ENCODE data around the gene PFKFB4.

PFKFB4 gene

GRCh38 chr3:48492461-48493202 lies 64.0 kb downstream of the PFKFB4 start:
- TF ChIP-seq, protein P1, sequence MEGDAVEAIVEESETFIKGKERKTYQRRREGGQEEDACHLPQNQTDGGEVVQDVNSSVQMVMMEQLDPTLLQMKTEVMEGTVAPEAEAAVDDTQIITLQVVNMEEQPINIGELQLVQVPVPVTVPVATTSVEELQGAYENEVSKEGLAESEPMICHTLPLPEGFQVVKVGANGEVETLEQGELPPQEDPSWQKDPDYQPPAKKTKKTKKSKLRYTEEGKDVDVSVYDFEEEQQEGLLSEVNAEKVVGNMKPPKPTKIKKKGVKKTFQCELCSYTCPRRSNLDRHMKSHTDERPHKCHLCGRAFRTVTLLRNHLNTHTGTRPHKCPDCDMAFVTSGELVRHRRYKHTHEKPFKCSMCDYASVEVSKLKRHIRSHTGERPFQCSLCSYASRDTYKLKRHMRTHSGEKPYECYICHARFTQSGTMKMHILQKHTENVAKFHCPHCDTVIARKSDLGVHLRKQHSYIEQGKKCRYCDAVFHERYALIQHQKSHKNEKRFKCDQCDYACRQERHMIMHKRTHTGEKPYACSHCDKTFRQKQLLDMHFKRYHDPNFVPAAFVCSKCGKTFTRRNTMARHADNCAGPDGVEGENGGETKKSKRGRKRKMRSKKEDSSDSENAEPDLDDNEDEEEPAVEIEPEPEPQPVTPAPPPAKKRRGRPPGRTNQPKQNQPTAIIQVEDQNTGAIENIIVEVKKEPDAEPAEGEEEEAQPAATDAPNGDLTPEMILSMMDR (IDR thresholded peaks at IDR 0.05) = no peak

DNA sequence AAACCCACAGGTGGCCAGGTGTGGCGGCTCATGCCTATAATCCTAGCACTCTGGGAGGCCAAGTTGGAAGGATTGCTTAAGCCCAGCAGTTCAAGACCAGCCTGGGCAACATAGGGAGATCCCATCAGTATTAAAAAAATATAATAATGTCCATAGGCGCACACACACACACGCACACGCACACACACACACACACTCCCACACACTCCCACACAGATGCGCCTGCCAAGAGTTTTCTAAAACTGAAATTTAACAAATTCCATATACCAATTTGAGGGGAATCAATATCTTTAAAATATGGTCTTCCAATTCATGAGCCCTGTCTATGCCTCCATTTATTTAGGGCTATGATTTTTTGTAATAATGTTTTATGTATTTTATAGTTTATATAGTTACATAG lies 69.7 kb downstream of the PFKFB4 start:
- TF ChIP-seq, protein P1 (IDR thresholded peaks at IDR 0.05) = no peak

- TF ChIP-seq, protein P1 (IDR thresholded peaks at IDR 0.05) = no peak
These were observed 77.7 kb downstream of the PFKFB4 start for GRCh38 chr3:48478626-48479555.

DNA sequence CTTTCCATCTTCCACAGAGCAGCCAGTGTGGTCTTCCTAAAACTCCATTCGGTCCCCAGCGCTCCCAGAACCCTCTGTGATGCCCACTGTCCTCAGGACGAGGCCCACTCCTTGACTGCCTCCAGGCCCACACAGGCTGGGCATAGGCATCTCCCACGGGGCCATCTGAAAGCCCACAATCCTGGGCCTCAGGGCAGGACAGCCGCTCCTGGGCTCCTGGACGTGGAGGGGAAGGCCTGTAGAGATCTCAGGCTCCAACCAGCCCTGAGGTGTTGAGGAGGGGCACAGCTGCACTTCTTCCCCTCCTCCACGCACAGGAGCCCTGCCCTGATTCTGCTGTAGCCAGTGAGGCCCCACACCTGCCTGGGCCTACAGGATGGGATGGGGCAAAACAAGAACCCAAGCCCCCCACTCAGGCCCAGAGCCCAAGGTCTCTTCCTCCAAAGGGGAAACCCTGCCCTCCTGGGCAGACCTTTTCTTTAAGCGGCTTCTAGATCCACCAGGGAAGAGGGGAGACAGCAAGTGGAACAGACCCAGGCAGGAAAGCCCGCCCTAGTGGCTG lies 78.6 kb downstream of the PFKFB4 start:
- TF ChIP-seq, protein P1 (IDR thresholded peaks at IDR 0.05) = no peak

DNA sequence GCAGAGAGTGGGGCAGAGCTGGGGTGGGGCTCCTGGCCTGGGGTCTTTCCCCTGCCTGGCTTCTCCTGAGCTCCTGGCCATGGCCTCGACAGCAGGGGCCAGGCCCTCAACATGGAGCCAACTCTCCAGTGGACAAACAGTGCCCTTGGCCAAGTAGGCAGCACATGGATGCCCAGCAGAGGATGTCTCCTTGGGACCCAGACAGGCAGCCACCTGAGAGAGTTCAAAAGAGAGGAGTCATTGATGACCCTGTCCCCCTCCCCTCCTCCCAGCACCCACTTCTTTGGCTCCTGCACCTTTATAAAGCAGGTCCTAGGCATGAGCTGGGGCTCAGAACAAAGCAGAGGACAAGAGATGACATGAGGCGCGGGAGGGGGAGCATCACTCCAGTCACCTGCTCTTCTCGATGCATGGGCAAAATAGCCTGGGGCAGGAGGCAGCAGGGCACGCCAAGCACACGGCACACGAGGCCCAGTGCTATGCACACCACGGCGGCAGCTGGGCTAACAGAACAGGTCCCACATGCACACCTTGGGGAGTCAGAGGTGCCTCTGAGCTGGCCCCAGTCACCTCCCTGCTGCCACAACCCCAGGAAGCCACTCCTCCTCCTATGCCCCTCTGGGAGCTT lies 80.1 kb downstream of the PFKFB4 start:
- TF ChIP-seq, protein P1 (IDR thresholded peaks at IDR 0.05) = no peak

DNA sequence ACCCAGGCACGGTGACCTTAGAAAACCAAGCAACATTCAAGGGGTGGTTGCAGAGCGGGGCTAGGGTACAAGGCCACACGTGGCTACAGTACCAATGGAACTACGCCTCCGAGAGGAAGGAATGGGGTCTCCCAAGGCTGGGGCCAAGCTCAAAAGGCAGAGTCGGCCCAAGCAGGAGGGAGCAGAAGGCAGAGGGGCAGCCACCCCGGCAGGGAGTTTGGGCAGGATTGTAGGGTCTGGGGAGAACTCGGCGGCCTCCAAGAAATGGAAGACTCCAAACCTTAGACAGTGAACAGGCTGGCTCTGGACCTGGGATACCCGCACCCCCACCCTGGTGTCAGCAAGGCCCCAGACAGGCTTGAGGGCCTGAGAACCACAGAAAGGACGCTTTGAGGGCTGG lies 81.4 kb downstream of the PFKFB4 start:
- TF ChIP-seq, protein P1 (IDR thresholded peaks at IDR 0.05) = no peak

DNA sequence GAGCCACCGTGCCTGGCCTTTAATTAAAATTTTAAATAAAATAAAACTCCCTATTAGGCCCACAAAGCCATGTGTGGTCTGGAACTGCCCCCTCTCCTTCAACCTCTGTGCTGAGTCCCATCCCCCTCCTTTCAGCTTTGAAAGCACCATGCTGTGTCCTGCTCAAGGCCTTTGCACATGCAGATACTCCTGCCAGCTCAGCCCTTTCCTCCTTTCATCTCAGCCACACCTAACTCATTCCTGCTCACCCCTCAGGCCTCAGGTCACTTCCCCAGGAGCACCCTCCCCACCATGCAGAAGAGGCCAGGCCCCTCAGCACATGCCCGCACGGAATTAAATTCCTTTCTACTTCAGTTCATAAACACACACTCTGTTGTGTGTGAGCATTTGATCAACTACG lies 82.0 kb downstream of the PFKFB4 start:
- TF ChIP-seq, protein P1 (IDR thresholded peaks at IDR 0.05) = no peak
